Measurements from ENCODE around the gene MALRD1.

The MALRD1 gene

DNA sequence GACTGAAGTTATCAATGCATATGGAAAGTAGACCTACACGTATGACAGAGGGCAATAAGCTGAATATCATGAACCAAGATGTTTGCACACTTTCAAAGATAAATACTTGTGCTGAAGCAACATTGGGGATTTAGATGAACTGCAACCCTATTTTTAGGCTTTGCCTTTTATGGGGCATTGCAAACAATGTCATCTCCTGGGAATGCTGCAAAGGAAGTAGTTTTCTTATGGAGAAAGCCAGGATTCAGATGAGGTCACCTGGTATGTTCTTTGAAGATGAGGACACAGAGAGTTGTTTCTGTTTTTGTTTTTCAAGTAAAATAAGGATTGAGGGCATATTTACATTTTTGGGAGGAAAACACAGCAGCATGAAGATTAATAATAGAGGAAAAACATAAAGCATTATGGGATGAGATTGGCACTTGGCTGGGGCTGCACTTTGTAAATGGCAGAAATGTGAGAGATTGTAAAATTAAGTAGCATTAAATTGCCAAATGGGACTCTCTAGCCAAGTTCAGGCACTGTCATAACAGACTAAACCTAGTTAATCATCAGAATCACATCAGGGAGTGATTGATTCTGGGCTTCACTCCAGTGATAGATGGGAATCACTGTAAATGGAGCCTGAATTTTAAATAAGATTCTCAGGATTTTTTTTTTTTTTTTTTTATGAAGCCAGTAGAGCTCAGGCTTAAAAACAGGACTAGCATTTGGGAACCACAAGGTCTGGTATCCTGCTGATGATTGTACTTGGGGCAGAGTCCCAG lies 63.1 kb downstream of the MALRD1 start:
- no peak for DNase-seq

GRCh38 chr10:19117438-19117837 lies 68.8 kb downstream of the MALRD1 start:
- DNase-seq, result no peak

DNA sequence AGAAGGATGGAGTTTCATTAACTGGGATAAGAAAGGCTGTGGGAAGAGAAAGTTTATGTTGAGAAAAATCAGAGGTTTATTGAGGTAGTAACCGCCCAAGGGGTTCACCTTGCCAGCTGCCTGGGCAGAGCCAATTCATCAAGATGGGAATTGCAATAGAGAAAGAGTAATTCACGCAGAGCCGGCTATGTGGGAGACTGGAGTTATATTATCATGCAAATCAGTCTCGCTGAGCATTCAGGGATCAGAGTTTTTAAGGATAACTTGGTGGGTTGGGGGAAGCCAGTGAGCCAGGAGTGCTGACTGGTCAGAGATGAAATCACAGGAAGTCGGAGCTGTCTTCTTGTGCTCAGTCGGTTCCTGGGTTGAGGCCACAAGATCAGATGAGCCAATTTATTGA lies 70.6 kb downstream of the MALRD1 start:
- no peak for DNase-seq

DNA sequence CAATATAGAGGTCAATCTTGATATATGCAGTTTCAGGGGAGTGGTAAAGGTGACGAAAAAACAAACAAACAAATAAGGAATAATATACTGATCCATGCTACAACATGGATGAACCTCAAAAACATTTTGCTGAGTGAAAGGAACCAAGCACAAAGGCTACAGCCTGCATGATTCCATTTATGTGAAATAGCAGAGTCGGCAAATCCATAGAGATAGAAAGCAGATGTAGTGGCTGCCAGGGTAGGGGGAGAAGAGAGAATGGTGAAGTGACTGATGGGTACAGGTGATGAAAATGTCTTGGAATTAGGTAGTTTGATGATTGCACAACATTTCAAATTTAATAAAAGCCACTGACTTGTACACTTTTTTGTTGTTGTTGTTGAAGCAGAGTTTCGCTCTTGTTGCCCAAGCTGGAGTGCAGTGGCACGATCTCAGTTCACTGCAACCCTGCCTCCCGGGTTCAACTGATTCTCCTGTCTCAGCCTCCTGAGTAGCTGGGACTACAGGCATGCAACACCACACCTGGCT lies 71.8 kb downstream of the MALRD1 start:
- DNase-seq, result no peak

DNA sequence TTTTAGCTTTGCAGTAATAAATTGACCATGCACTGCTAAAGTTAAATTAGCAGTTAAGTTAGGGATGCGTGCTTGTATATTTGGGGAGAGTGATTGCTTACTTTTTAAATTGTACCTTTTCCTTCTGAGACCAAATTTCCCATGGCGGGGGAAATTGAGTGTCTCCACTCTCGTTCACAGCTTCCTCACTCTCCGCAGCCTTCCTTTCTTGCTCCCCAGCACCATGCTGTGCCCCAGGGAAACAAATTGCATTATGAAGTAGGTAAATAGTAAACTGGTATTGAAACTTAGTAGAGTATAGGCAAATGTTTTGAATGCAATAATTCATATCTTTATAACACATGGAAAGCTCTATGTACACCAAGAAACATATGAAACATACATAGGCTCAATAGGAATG lies 85.4 kb downstream of the MALRD1 start:
- DNase-seq, result no peak

DNA sequence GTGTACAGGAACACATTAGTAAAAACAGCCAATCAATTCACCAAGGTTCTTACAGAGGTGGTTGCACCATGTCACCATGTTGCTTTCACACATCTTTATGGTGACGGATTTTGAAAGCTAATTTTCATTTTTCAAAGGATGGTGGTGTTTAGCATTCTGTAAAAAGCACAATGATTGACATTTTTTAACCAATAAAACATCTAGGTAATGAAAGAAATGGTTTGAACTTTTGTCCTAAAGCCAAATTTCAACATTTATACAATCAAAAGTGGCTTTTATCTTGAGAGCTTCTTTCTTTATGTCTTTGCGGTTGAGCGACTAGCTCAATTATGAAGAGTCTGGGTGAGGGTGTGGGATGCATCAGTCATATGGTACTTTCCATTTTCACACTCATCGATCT lies 94.4 kb downstream of the MALRD1 start:
- no peak for DNase-seq

- DNase-seq, result no peak
These were observed 95.6 kb downstream of the MALRD1 start for GRCh38 chr10:19144206-19144605.

DNA sequence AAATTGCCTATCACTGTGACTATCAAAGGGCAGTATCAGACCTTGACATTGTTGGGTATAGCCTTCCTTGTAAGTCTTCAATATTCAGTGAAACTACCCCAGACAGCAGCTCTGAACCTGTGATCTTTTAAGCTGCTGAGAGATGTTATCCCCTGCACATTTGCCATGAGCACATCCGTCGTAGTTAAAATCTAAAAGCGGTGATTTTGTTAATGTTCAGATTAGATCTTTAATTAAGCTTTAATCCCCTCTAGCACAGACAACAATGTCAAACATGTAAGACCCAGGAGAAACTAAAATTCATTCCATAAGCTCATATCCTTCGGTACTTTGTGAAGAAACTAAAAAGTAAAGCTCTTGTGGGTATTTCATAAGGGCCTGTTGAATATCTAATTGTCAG lies 105.8 kb downstream of the MALRD1 start:
- DNase-seq, result no peak

DNA sequence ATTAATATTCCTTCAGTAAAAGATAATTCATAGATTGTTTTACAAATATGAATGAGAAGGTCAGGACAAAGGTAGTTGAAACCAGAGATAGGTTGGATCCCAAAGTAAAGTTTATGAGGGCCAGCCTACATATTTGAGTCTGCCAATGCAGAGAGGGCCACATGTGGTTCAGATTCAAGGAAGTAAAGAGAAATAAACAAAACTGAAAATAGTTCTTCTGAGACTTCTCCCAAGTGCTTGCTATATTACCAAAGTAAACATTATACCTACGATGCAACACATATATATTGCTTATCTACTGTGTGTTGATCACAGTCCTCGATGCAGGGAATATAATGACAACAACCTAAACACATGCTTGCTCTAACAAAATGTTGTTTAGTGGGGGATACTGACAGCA lies 109.8 kb downstream of the MALRD1 start:
- DNase-seq, result no peak

GRCh38 chr10:19158870-19159269 lies 110.3 kb downstream of the MALRD1 start:
- no peak for DNase-seq

- DNase-seq, result no peak
These were observed 115.9 kb downstream of the MALRD1 start for GRCh38 chr10:19164461-19164860.

DNA sequence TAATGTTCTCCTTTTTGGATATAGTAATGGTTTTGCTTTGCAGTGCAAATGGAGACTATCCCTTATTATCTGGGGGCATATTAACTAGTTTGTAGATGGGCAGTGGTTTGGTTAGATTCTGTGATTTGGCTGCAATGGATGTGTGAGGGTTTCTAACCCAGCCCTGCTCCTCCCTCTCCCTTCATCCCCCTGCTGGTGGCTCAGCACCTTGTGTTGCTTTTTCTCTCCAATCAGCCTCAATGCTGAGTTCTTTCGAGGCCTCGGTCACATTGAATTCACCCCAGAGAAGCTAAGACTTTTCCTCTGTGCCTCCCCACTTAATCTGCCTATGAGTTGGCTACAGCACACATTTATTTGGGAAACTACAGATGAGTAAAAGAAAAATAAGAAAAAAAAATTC lies 120.0 kb downstream of the MALRD1 start:
- no peak for DNase-seq

- DNase-seq, result no peak
These were observed 120.4 kb downstream of the MALRD1 start for GRCh38 chr10:19169041-19169440.

DNA sequence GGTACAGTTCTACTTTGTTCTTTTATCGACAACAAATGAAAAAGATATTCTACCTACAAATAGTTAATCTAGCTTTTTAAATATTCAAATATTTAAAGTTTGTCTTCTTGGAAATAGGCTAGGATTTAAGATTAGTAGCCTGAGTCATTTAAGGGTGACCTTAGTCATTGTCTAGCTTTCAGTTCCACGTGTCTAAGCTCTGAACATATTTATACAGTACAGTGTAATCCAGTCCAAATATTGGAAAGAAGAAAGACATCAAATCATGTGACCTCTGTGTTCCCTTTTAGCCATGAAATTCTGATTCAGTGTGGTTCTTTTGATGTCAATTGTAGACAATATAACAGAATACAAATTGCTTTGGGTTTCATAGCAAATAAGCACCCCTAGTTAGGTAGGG lies 121.1 kb downstream of the MALRD1 start:
- DNase-seq, result no peak

- DNase-seq, result no peak
These were observed 130.1 kb downstream of the MALRD1 start for GRCh38 chr10:19178675-19179074.

- no peak for DNase-seq
These were observed 136.3 kb downstream of the MALRD1 start for GRCh38 chr10:19184891-19185290.

GRCh38 chr10:19194866-19195265 lies 146.3 kb downstream of the MALRD1 start:
- DNase-seq, result no peak

DNA sequence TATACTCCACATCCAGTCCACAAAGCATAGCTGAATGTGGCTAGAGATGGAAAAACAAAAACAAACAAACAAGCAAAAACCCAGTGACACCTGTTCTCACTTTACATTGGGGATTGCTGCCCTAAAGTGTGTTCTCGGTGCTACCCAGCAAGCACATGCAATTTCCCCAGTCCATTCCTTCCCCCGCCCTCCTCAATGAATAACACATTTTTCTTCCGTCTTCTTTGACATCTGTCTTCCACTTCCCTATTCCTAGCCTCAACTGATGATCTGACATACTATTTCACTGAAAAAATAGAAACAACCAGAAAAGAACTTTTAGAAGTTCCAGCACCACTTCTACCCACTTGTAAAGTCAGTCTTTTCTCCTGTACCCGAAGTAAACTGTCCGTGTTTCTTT lies 147.1 kb downstream of the MALRD1 start:
- DNase-seq, result no peak

- DNase-seq, result no peak
These were observed 151.6 kb downstream of the MALRD1 start for GRCh38 chr10:19200211-19200610.

- DNase-seq, result no peak
These were observed 155.8 kb downstream of the MALRD1 start for GRCh38 chr10:19204246-19204917.

GRCh38 chr10:19209319-19209718 lies 160.7 kb downstream of the MALRD1 start:
- no peak for DNase-seq

DNA sequence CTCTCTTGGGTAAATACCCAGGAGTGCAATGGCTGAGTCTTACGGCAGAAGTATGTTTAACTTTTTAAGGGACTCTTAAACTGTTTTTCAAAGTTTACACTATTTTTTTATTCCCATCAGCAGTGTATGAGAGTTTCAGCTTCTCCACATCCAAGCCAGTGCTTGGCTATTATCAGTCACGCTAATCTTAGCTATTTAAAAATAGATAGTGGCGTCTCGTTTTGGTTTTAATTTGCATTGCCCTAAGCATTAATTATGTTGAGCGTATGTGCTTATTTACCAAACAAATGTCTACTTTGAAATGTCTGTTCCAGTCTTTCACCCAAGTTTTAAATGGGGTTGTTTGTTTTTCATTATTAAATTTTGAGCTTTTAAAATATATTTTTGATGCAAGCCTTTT lies 164.0 kb downstream of the MALRD1 start:
- DNase-seq, result no peak

GRCh38 chr10:19221216-19221615 lies 172.6 kb downstream of the MALRD1 start:
- DNase-seq, result no peak

GRCh38 chr10:19226025-19226424 lies 177.4 kb downstream of the MALRD1 start:
- DNase-seq, result no peak

DNA sequence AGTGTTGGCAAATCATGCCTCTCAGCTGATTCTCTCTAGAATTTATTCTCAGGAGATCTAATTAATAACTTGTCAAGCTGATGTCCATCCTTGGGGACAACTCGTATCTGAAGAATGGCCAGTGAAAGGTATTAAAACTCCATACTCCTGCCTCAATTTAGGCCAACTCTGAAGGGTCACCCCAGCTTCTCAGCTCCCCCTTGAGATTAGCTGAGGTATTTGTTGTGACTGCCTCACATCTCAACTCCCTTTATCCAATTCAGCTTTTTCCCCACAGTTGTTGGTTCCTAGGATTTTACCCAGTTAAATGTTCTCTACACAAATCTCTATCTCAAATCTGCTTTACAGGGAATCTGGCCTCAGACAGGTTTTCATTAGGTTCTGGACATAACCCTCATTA lies 182.4 kb downstream of the MALRD1 start:
- DNase-seq, result no peak

Data from midbrain (tissue), 1 donor.